ENCODE data around the gene PDPK1.
"Not testable (repeated sequence)": the region's sequence is repeated elsewhere in the genome, so short reads cannot be mapped to it uniquely, and the experiment has no call there.

The PDPK1 gene

DNA sequence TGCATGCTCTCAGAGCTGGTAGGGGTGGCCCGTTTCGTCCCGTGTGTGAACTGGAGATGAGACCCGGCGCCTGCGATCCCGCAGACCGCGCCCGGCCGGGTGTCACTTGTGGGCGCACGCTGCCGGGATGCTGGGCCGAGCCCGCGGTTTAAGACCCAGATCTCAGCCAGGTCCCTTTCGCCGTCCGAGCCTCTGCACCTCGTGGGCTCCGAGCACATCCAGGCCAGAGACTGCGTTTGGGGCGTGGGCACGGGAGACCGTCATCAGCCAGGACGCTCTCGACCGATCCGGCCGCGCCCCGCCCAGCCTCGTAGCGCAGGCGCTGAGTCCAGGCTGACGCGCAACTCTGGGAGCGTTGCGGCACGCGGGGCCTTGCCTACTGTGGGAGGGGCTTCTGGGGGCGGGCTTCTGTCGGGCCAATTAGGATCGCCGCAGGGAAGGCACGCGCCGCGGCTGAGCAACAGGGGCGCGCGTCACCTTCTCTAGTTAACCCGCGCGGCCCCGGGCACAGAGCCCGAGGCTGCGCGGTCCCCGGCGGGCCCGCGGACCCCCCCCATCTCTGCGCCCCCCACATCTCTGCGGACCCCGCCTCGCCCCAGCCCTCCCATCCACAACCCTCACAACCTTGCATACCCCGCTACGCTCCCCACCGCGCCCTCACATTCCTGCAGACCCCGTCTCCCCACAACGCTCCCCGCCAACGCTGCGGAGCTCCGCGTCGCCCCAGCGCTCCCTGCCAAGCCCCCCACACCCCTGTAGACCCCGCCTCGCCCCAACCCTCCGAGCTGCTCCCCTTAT is 5.9 kb upstream of the PDPK1 start:
- peak overlapping the region; percentile 8 to 78 for H2BK12ac ChIP-seq (ENCODE audit: low read length in 2 of 2)
- peak overlapping the region in 1 of 2 experiments; percentile 94 for H3K14ac ChIP-seq (ENCODE audit: low read length in 2 of 2)
- peak overlapping the region; percentile 65 to 92 for H3K18ac ChIP-seq (ENCODE audit: low read depth in 1 of 2, low read length in 2 of 2)
- H3K4ac ChIP-seq (ENCODE audit: low read depth in 1 of 2, low read length in 2 of 2) = peak overlapping the region; percentile 66 to 68
- peak overlapping the region; percentile 86 for H2BK15ac ChIP-seq (ENCODE audit: low read depth, poor library complexity, severe bottlenecking)
- H3K4me1 ChIP-seq (ENCODE audit: control insufficient read depth, insufficient read depth, low read depth, low read length) = peaks cover 18% of the 10 kb centered on the region
- H3K23ac ChIP-seq (ENCODE audit: low read length in 2 of 2) = peak overlapping the region in 1 of 2 experiments; percentile 47
- no peaks in the 10 kb centered on the region for H3K27me3 ChIP-seq (ENCODE audit: control insufficient read depth in 1 of 2, insufficient read depth in 1 of 2, low read length in 2 of 2)
- H3K4me2 ChIP-seq (ENCODE audit: low read length, poor library complexity, severe bottlenecking) = peak overlapping the region; percentile 94
- no peak overlapping the region for H2BK5ac ChIP-seq (ENCODE audit: low read depth, low read length, poor library complexity, severe bottlenecking)
- no peaks in the 10 kb centered on the region for H3K9me3 ChIP-seq (ENCODE audit: control insufficient read depth, low read length)
- peak overlapping the region; percentile 71 for H2BK120ac ChIP-seq (ENCODE audit: low read depth, low read length)
- H4K91ac ChIP-seq (ENCODE audit: low read length) = peak overlapping the region; percentile 30
- peaks cover 25% of the 10 kb centered on the region for H3K79me1 ChIP-seq (replicated peaks; ENCODE audit: low read length, poor library complexity, severe bottlenecking)
- H3K4me3 ChIP-seq (ENCODE audit: insufficient read depth in 1 of 2, low read depth in 1 of 2, low read length in 2 of 2) = peak overlapping the region; percentile 65 to 86
- peak overlapping the region; percentile 96 for H3K9ac ChIP-seq (ENCODE audit: low read length)
- H2AK5ac ChIP-seq (ENCODE audit: low read length, severe bottlenecking) = no peak overlapping the region
- H3K36me3 ChIP-seq (ENCODE audit: control insufficient read depth in 1 of 2, insufficient read depth in 2 of 2, low read depth in 1 of 2, low read length in 2 of 2) = peaks cover 38 to 42% of the 10 kb centered on the region in 2 experiments
- DNase-seq = peak; percentile 98
- peak overlapping the region; percentile 36 for H2AFZ ChIP-seq (ENCODE audit: low read depth, low read length)
- WGBS = under 1% methylated on average over 78 of the region's 84 CpGs
- H4K8ac ChIP-seq (ENCODE audit: low read length) = peak overlapping the region; percentile 92
- peak overlapping the region; percentile 22 for H3K27ac ChIP-seq (ENCODE audit: low read length, poor library complexity, severe bottlenecking)

DNA sequence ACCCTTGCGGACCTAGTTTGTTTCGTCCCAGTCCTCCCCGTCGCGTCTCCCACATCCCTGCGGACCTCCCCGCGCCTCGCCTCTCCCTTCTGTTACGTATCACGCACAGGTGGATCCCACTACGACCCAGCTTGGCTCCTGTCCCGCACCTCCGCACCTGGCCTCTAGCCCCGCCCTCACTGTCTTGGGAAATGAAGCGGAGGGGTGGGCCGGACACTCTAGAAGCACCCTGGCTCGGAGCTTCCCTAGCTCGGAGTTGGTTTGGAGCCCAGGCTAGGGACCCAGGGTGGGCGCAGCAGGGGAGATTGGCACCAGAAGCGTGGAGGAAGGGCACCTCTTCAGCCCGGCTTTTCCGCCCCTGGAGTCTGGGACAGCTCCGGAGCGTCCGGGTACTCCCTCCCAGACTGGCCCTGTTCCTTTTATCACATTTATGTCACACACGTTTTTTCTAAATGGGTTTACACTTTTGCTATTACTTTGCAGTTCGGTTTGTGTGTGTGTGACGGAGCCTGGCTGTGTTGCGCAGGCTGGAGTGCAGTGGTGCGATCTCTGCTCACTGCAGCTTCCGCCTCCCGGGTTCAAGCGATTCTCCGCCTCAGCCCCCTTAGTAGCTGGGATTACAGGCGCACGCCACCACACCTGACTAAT is 5.2 kb upstream of the PDPK1 start:
- Histone ChIP-seq H2AFZ (ENCODE audit: low read depth, low read length) (no peak overlapping the region), H3K27me3 (ENCODE audit: control insufficient read depth in 1 of 2, insufficient read depth in 1 of 2, low read length in 2 of 2) (no peaks in the 10 kb centered on the region), H3K79me1 (replicated peaks; ENCODE audit: low read length, poor library complexity, severe bottlenecking) (peaks cover 19% of the 10 kb centered on the region), H3K18ac (ENCODE audit: low read depth in 1 of 2, low read length in 2 of 2) (peak overlapping the region; percentile 40 to 92), H3K27ac (ENCODE audit: low read length, poor library complexity, severe bottlenecking) (peak overlapping the region; percentile 62), H3K4ac (ENCODE audit: low read depth in 1 of 2, low read length in 2 of 2) (peak overlapping the region; percentile 45 to 55), H4K8ac (ENCODE audit: low read length) (peak overlapping the region; percentile 69), H3K36me3 (ENCODE audit: control insufficient read depth in 1 of 2, insufficient read depth in 2 of 2, low read depth in 1 of 2, low read length in 2 of 2) (peaks cover 32 to 35% of the 10 kb centered on the region in 2 experiments), H2BK120ac (ENCODE audit: low read depth, low read length) (peak overlapping the region; percentile 61), H3K4me2 (ENCODE audit: low read length, poor library complexity, severe bottlenecking) (peak overlapping the region; percentile 73), H3K9ac (ENCODE audit: low read length) (peak overlapping the region; percentile 96), H2BK15ac (ENCODE audit: low read depth, poor library complexity, severe bottlenecking) (peak overlapping the region; percentile 86), H2BK12ac (ENCODE audit: low read length in 2 of 2) (peak overlapping the region in 1 of 2 experiments; percentile 21), H3K14ac (ENCODE audit: low read length in 2 of 2) (peak overlapping the region in 1 of 2 experiments; percentile 68), H3K9me3 (ENCODE audit: control insufficient read depth, low read length) (no peaks in the 10 kb centered on the region), H3K23ac (ENCODE audit: low read length in 2 of 2) (peak overlapping the region in 1 of 2 experiments; percentile 61), H4K91ac (ENCODE audit: low read length) (peak overlapping the region; percentile 30), H2AK5ac (ENCODE audit: low read length, severe bottlenecking) (no peak overlapping the region), H3K4me3 (ENCODE audit: insufficient read depth in 1 of 2, low read depth in 1 of 2, low read length in 2 of 2) (peak overlapping the region; percentile 65 to 86), H3K4me1 (ENCODE audit: control insufficient read depth, insufficient read depth, low read depth, low read length) (peaks cover 20% of the 10 kb centered on the region), H2BK5ac (ENCODE audit: low read depth, low read length, poor library complexity, severe bottlenecking) (no peak overlapping the region)
- WGBS = 3% methylated on average over 31 of the region's 37 CpGs
- DNase-seq = peak; percentile 78

DNA sequence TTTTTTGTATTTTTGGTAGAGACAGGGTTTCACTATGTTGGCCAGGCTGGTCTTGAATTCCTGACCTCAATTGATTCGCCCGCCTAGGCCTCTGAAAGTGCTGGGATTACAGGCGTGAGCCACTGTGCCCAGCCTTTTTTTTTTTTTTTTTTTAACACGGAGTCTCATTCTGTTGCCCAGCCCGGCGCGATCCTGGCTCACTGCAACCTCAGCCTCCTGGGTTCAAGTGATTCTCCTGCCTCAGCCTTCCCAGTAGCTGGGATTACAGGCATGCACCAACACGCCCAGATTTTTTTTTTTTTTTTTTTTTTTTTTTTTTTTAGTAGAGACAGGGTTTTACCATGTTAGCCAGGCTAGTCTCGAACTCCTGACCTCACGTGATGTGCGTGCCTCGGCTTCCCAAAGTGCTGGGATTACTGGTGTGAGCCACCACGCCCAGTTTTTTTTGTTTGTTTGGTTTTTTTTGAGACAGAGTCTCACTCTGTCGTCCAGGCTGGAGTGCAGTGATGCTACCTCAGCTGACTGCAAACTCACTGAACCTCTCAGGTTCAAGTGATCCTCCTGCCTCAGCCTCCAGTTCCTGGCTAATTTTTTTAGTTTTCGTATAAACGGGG is 4.6 kb upstream of the PDPK1 start:
- WGBS = 68% methylated on average over 11 of the region's 16 CpGs
- not testable (repeated sequence) for H2BK5ac ChIP-seq (ENCODE audit: low read depth, low read length, poor library complexity, severe bottlenecking); H4K91ac ChIP-seq (ENCODE audit: low read length); H2AK5ac ChIP-seq (ENCODE audit: low read length, severe bottlenecking); DNase-seq; H2AFZ ChIP-seq (ENCODE audit: low read depth, low read length); H3K23ac ChIP-seq (ENCODE audit: low read length in 2 of 2); H2BK15ac ChIP-seq (ENCODE audit: low read depth, poor library complexity, severe bottlenecking); H3K27me3 ChIP-seq (ENCODE audit: control insufficient read depth in 1 of 2, insufficient read depth in 1 of 2, low read length in 2 of 2); H3K14ac ChIP-seq (ENCODE audit: low read length in 2 of 2); H3K9me3 ChIP-seq (ENCODE audit: control insufficient read depth, low read length)
- H2BK12ac ChIP-seq (ENCODE audit: low read length in 2 of 2) = peak overlapping the region; percentile 22 to 61
- peak overlapping the region; percentile 62 for H3K27ac ChIP-seq (ENCODE audit: low read length, poor library complexity, severe bottlenecking)
- peak overlapping the region in 1 of 2 experiments; percentile 40 for H3K18ac ChIP-seq (ENCODE audit: low read depth in 1 of 2, low read length in 2 of 2)
- peak overlapping the region; percentile 44 for H2BK120ac ChIP-seq (ENCODE audit: low read depth, low read length)
- peaks cover 20% of the 10 kb centered on the region for H3K4me1 ChIP-seq (ENCODE audit: control insufficient read depth, insufficient read depth, low read depth, low read length)
- H3K4me2 ChIP-seq (ENCODE audit: low read length, poor library complexity, severe bottlenecking) = peak overlapping the region; percentile 73
- peak overlapping the region in 1 of 2 experiments; percentile 48 for H3K4ac ChIP-seq (ENCODE audit: low read depth in 1 of 2, low read length in 2 of 2)
- peak overlapping the region; percentile 96 for H3K9ac ChIP-seq (ENCODE audit: low read length)
- H3K36me3 ChIP-seq (ENCODE audit: control insufficient read depth in 1 of 2, insufficient read depth in 2 of 2, low read depth in 1 of 2, low read length in 2 of 2) = peaks cover 25 to 28% of the 10 kb centered on the region in 2 experiments
- H4K8ac ChIP-seq (ENCODE audit: low read length) = peak overlapping the region; percentile 69
- peaks cover 13% of the 10 kb centered on the region for H3K79me1 ChIP-seq (replicated peaks; ENCODE audit: low read length, poor library complexity, severe bottlenecking)
- H3K4me3 ChIP-seq (ENCODE audit: insufficient read depth in 1 of 2, low read depth in 1 of 2, low read length in 2 of 2) = peak overlapping the region in 1 of 2 experiments; percentile 86
